Ishikawa (cell line): Measurements from ENCODE around the gene KCNMB2.

Experiments
- ZBTB7A ChIP-seq: IDR thresholded peaks from 2 replicates; pipeline ENCODE4 v1.6.1; 2012; ENCODE audit warnings: low read depth
- TF ChIP-seq, protein P1 (sequence below): IDR thresholded peaks from 2 replicates; pipeline ENCODE4 v1.6.1; 2012

- TF ChIP-seq, protein P1, sequence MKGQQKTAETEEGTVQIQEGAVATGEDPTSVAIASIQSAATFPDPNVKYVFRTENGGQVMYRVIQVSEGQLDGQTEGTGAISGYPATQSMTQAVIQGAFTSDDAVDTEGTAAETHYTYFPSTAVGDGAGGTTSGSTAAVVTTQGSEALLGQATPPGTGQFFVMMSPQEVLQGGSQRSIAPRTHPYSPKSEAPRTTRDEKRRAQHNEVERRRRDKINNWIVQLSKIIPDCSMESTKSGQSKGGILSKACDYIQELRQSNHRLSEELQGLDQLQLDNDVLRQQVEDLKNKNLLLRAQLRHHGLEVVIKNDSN: no peak
- TF ChIP-seq ZBTB7A: no peak
Measured at GRCh38 chr3:178655488-178655887, 119.3 kb downstream of the KCNMB2 start.
